Vagina (tissue), 2 donors: ENCODE data around the gene TAGLN2.

ENCODE experiments used
- POLR2AphosphoS5 ChIP-seq, 2 donors: sonication (generic); formaldehyde crosslinking; IDR thresholded peaks; one replicate each; pipeline ENCODE4 v1.9.0; 2017; ENCODE audit warnings: antibody characterized with exemption in 2 of 2, mild to moderate bottlenecking in 2 of 2, low read depth in 1 of 2; ENCODE audit not compliant: insufficient read depth in 1 of 2
- TF ChIP-seq, protein P1 (sequence below), 3 experiments: fragments of 450-650 bp in 2 of 3; fragments of 200-600 bp in 1 of 3; sonication (generic) in 1 of 3; IDR thresholded peaks; one replicate each; pipeline ENCODE4 v1.5.1; 2017 to 2019; ENCODE audit warnings: antibody characterized with exemption in 3 of 3, mild to moderate bottlenecking in 2 of 3, moderate library complexity in 2 of 3

DNA sequence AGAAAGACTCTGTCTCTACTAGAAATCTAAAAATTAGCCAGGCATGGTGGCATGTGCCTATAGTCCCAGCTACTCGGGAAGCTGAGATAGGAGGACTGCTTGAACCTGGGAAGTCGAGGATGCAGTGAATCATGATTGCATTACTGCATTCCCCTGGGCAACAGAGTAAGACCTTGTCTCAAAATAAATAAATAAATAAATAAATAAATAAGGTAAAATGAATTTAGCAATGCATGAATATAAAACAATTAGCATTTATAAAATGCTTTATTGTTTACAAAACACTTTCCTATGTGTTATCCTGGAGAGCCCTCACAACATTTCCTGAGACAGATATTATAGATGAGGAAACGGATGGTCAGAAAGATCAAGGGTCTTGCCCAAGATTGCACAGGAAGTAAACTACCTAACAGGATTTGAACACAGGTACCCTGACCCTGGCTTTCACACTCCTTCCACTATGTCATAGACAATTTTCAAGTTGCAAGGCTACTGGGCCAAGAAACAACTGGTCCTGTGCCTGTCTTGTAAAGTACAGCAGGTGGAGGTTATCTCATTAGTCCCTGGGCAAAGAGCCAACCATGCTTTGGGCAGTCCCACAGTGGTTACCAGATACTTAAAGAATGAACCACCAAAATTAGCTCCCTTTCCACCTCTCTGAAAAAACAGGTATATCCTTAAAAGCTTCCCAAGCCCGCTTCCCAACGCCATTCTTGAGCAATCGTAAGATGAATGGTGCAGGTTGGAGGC is 47.4 kb downstream of the TAGLN2 start:
- TF ChIP-seq, protein P1, sequence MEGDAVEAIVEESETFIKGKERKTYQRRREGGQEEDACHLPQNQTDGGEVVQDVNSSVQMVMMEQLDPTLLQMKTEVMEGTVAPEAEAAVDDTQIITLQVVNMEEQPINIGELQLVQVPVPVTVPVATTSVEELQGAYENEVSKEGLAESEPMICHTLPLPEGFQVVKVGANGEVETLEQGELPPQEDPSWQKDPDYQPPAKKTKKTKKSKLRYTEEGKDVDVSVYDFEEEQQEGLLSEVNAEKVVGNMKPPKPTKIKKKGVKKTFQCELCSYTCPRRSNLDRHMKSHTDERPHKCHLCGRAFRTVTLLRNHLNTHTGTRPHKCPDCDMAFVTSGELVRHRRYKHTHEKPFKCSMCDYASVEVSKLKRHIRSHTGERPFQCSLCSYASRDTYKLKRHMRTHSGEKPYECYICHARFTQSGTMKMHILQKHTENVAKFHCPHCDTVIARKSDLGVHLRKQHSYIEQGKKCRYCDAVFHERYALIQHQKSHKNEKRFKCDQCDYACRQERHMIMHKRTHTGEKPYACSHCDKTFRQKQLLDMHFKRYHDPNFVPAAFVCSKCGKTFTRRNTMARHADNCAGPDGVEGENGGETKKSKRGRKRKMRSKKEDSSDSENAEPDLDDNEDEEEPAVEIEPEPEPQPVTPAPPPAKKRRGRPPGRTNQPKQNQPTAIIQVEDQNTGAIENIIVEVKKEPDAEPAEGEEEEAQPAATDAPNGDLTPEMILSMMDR (IDR thresholded peaks at IDR 0.05), result no peak
- no peak for TF ChIP-seq POLR2AphosphoS5 (IDR thresholded peaks at IDR 0.05; ENCODE audit: insufficient read depth in 1 of 2, low read depth in 1 of 2)
